ENCODE measurements around the gene EPHA10.
A peak's percentile ranks its signal among the peaks of the same experiment; 100 is the strongest.

Gene EPHA10

GRCh38 chr1:37732111-37732780 is 32.7 kb downstream of the EPHA10 start:
- DNase-seq: no peak

- DNase-seq: peak; percentile 26
Measured at GRCh38 chr1:37731312-37732019, 33.5 kb downstream of the EPHA10 start.

- peak; percentile 68 for DNase-seq
Measured at GRCh38 chr1:37730376-37730775, 34.5 kb downstream of the EPHA10 start.

DNA sequence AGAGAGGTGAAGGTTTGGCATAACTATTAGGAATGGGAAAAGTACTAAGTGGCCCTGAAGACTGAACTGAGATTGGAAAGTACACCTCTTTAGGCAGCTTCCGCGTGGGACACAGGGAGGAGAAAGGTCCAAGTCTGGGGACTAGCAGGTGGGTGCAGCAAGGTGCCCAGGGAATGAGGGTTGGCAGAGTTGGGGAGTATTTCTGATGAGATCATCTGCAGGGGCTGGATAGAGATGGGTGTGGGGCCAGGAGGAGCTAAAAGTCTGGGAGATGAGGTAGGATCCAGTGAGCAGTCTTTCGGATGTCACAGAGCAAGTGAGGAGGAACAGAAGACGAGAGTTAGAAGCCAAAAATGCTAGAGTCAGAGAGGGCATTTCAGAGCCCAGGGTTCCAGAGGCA is 36.5 kb downstream of the EPHA10 start:
- DNase-seq: no peak

- DNase-seq: no peak
Measured at GRCh38 chr1:37726751-37727585, 38.0 kb downstream of the EPHA10 start.

DNA sequence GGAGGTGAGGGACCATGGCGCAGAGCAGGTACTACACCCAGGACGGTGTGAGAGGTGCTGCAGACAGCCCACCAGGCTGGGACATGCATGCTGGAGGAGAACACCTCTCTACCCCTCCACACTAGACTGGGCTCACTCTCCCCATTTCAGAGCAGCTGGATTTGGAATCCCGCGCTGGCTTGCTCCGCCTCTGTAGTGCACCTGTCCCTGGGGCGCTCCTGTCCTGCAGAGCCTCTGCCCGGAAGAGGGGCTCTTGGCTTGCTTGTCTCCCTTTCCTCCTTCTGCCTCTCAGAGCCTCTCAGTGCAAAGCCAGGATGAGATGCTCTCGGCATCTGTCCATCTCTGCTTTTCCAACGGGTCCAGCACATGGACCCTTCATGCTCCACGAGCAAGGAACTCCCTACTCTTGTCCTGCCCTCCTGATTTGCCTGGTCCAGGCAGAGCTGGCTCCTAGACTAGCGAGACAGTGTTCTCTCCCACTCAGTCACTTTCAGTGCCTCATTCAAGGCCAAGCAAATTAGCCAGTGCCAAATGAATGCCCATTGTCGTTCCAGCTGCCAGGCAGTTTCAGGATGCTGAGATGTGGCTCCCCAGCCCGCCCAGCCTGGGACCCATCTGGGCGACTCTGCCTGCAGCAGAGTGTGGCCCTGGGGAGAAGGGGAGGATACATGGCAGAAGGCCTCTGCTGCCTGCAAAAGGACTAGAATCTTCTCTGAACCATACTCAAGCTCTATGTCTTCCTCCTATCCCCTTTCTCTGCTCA is 38.9 kb downstream of the EPHA10 start:
- DNase-seq: no peak

DNA sequence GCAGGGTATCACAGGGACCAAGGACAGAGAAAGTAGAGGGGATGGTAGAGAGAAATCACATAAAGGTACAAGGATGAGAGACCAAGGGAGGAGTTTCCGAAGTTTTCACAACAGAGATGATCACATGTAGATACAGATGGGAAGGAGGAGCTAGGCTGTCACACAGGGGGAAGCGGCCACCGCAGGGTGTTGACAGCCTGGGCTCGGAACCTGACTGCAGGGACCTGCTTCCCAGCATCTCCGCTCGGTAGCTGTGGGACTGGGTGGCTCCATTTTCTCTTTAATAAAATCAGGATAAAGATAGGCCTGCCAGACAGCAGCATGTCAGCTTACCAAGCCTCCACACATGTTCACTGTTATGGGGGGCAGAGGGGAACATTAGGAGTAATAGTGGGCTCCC is 40.3 kb downstream of the EPHA10 start:
- no peak for DNase-seq

GRCh38 chr1:37723390-37724078 is 41.4 kb downstream of the EPHA10 start:
- DNase-seq: no peak

- no peak for DNase-seq
Measured at GRCh38 chr1:37723072-37723389, 41.9 kb downstream of the EPHA10 start.

GRCh38 chr1:37722181-37723071 is 42.5 kb downstream of the EPHA10 start:
- no peak for DNase-seq

- DNase-seq: no peak
Measured at GRCh38 chr1:37721565-37721964, 43.4 kb downstream of the EPHA10 start.

- no peak for DNase-seq
Measured at GRCh38 chr1:37720231-37721130, 44.4 kb downstream of the EPHA10 start.

- DNase-seq: no peak
Measured at GRCh38 chr1:37719572-37720195, 45.2 kb downstream of the EPHA10 start.

- no peak for DNase-seq
Measured at GRCh38 chr1:37718901-37719571, 45.9 kb downstream of the EPHA10 start.

GRCh38 chr1:37718181-37718900 is 46.6 kb downstream of the EPHA10 start:
- DNase-seq: no peak

- DNase-seq: no peak
Measured at GRCh38 chr1:37717631-37718030, 47.3 kb downstream of the EPHA10 start.

- DNase-seq: no peak
Measured at GRCh38 chr1:37716321-37716720, 48.6 kb downstream of the EPHA10 start.

DNA sequence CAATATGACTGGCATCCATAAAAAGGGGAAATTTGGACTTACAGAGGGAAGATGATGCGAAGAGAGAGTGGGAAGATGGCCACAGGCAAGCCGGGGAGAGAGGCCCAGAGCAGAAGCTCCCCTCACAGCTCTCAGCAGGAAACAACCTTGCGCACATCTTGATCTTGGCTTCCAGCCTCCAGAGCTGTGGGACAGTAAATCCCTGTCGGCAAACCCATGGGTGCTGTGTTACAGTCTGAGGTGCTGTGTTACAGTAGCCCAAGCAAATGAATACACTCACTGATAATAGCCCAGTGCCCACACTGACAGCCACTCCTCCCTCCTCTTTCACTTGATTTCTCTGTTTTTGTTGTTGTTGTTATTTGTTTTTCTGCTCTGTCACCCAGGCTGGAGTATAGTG is 50.2 kb downstream of the EPHA10 start:
- DNase-seq: no peak

GRCh38 chr1:37714226-37714625 is 50.7 kb downstream of the EPHA10 start:
- DNase-seq: no peak
